Upper lobe of left lung (tissue), 4 donors: Measurements from ENCODE around the gene ZBTB16.

Source experiments
- EP300 ChIP-seq, 4 donors: sonication (generic); formaldehyde crosslinking; IDR thresholded peaks; one replicate each; pipeline ENCODE4 v1.5.1; 2017; ENCODE audit warnings: antibody characterized with exemption in 4 of 4, control low read depth in 2 of 4
- POLR2AphosphoS5 ChIP-seq, 2 donors: sonication (generic); formaldehyde crosslinking; IDR thresholded peaks; one replicate each; pipeline ENCODE4 v1.5.1; 2017; ENCODE audit warnings: antibody characterized with exemption in 2 of 2
- TF ChIP-seq, protein P1 (sequence below), 6 experiments: fragments of 450-650 bp in 4 of 6; fragments of 200-600 bp in 2 of 6; sonication (generic) in 2 of 6; IDR thresholded peaks; one replicate each; pipeline ENCODE4 v1.5.1; 2016 to 2019; ENCODE audit warnings: antibody characterized with exemption in 6 of 6

GRCh38 chr11:114106047-114106446 is 46.5 kb downstream of the ZBTB16 start:
- TF ChIP-seq, protein P1, sequence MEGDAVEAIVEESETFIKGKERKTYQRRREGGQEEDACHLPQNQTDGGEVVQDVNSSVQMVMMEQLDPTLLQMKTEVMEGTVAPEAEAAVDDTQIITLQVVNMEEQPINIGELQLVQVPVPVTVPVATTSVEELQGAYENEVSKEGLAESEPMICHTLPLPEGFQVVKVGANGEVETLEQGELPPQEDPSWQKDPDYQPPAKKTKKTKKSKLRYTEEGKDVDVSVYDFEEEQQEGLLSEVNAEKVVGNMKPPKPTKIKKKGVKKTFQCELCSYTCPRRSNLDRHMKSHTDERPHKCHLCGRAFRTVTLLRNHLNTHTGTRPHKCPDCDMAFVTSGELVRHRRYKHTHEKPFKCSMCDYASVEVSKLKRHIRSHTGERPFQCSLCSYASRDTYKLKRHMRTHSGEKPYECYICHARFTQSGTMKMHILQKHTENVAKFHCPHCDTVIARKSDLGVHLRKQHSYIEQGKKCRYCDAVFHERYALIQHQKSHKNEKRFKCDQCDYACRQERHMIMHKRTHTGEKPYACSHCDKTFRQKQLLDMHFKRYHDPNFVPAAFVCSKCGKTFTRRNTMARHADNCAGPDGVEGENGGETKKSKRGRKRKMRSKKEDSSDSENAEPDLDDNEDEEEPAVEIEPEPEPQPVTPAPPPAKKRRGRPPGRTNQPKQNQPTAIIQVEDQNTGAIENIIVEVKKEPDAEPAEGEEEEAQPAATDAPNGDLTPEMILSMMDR (IDR thresholded peaks at IDR 0.05), result no peak
- no peak for TF ChIP-seq EP300 (IDR thresholded peaks at IDR 0.05)
- no peak for TF ChIP-seq POLR2AphosphoS5 (IDR thresholded peaks at IDR 0.05)
